T-helper 1 cell (primary cell): ENCODE measurements around the gene SPPL2B.

ENCODE experiments used
- DNase-seq, 5 donors: peaks; one replicate each; pipeline ENCODE4 v3.0.0-alpha.2; 2012 to 2020

SPPL2B gene

DNA sequence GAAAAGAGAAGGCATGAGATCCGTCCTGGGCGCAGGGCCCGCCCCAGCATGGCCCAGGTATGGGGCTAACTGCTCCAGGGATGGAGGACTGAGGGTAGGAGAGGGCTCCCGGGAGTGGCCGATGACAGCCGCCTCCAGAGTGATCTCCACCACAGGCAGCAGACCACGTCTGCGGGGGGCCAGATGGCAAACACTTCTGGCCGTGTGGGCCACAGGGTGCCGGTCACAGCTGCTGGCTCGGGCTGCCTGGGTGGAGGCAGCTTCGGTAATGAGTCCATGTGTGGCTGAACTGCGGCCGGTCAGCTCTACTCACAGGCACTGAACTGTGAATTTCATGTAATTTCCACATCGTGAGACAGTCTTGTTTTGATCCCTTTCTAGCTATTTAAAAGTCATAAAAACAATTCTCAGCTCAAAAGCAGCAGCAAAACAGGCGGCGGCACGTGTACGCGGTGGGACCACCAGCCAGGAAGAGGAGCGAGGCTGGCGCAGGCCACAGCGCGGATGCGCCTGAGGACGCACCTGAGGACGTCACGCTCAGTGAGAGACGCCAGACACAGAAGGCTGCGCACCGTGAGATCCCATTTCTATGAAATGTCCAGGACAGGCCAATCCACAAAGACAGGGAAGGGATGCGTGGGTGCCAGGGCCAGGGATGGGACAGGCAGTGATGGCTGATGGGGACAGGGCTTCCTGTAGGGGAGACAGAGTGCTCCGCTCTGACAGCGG is 4.1 kb upstream of the SPPL2B start:
- DNase-seq: no peak

DNA sequence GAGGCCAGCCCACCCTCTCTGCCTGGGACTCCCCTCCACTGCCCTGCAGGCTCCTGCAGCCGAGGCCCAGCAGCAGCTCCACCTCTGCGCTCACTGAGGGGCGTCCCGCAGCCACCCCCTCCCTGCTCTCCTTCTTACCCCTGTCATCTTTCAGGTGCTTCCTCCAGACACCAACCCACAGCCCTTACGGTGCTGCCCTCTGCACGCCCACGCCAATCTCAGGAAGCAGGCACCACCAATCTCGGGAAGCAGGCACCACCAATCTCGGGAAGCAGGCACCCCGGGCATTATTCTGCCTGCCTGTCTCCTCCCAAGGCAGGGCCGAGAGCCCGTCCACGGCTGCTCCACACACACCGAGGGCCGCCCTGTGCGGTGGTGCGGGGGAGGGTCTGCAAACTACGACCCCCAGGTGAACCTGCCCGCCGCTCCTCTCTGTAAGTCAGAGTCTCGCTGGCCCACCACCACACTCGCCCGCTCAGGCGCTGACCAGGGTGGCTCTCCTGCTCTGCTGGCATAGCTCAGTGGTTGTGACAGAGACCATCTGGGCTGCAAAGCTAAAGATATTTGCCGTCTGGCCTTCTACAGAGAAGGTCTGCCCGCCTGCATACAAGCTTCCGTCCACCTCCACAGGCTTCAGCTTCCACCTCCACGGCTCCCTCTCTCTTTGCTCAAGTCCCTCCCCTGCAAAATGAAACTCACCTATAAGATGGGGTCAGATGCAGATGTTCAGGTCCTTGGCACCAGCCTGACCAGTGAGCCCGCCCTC is 3.0 kb upstream of the SPPL2B start:
- no peak for DNase-seq

DNA sequence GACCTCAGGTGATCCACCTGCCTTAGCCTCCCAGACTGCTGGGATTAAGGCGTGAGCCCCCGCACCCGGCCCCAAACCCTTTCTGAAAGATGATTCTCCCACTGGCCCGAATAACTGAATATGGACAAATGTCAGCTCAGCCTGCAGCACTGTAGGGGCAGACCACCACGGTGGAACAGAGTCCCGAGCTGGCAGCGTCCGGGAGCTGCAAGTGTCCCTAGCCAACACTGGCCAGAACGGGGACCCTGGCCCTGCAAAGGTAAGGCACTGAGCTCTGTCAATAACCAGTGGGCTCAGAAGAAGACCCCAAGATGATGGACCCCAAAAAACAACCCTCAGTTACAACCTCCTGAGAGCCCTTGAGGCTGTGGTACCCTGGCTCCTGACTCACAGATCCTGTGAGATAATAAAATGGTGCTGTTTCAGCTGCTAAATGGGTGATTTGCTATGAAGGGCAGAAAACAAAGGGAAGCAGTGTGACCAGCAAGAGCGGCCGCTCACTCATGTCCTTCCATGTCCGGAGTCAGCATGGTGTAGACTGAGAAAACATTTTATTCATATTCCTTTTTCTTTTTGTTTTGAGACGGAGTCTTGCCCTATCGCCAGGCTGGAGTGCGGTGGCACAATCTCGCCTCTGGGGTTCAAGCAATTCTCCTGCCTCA is 1.7 kb upstream of the SPPL2B start:
- DNase-seq: no peak

DNA sequence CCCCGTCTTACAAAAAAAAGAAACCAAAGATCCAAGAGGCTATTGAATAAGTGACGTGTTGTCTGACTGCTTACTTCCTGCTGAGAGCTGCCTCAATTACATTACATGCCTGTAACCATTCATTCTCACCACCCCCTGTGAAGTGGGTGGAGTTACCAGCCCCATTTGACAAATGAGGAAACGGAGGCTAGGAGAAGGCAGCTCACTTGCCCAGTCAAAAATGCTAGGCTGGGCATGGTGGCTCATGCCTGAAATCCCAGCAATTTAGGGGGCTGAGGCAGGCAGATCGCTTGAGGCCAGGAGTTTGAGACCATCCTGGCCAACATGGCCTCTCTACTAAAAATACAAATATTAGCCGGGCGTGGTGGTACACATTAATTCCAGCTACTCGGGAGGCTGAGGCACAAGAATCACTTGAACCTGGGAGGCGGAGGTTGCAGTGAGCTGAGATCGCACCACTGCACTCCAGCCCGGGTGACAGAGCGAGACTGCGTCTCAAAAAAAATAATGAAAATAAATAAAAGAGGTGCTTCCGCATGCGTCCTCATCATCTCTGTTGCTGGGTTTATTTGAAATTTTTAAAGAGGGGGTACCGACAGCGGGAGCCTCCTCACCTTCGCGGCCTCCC is 597 bp upstream of the SPPL2B start:
- DNase-seq: peak in 3 of 5 donors; percentile 38 to 86 (median 39)

DNA sequence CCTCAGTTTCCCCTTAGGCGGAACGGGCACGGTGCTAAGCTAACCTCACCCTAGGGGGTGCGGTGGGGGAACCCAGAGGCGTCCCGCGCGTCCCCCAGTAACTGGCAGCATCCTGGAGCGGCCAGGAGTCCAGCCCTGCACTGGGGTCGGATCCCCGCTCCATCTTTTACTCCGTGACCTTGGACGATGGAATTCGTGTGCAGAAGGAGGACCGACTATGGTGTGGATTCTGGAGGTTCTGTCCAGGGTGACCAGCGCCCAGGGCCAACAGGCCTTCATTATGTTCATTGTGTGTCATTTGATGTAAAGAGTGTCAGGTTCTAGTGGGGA is 630 bp downstream of the SPPL2B start:
- DNase-seq: no peak

DNA sequence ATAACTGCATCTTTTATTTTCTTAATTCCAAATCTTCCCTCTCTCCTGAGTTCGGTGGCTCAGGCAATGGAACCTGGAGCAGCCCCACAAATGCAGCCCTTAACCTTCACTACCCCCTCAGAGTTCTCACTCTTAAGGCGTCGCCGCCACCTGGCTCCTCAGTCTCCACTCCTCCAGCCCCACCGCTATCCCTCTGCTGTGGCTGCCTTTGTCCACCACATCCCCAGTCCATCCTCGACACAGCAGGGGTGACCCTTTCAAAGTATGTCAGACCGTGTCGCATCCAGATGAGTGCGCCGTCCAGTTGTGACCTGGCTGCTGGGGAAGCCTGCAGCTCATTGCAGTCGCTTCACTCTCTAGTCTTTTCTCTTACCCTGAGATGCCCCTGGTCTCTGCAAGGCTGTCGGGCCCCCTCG is 1.0 kb downstream of the SPPL2B start:
- DNase-seq: no peak

DNA sequence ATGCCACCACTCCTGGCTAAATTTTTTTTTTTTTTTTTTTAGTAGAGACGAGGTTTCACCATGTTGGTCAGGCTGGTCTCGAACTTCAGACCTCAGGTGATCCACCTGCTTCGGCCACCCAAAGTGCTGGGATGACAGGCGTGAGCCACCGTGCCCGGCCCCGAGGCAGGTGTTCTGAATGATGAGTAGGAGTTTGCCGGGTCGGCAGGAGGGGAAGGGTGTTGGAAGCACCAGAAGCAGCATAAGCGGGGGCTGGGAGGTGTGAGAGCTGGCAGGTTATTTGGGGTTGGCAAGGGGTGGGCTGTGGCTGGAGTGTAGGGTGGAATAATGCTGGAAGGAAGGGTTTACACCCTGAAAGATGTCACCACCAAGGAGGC is 1.8 kb downstream of the SPPL2B start:
- no peak for DNase-seq

DNA sequence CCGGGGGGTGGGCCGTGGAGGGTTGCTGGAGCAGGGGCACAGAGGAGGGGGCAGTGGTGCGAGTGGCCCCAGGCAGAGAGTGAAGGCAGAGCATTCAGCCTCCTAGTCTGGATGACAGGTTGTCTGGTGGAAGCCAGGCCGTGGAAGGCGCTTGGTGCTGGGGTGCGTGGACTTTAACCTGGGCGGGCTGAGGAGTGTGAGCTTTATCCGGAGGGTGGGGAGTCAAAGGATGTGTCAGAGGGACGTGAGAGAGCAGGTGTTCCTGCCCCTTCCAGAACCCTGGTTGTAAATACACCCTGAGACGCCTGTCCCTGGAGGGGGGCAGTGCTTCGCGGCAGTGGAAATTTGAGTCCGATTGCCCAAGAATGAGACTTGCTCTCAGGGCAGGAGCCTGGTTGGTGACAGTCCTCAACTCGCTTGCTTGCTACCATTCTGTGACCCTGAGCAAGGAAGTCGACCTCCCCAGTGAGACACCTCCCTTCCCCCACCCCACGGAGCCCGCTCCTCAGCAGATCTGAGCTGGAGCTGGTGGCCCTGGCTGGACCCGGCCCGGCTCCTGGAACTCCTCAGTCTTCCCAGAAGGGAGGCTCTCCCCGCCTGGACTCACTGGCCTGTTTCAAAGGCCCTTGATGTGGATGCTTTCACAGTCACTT is 2.3 kb downstream of the SPPL2B start:
- no peak for DNase-seq

DNA sequence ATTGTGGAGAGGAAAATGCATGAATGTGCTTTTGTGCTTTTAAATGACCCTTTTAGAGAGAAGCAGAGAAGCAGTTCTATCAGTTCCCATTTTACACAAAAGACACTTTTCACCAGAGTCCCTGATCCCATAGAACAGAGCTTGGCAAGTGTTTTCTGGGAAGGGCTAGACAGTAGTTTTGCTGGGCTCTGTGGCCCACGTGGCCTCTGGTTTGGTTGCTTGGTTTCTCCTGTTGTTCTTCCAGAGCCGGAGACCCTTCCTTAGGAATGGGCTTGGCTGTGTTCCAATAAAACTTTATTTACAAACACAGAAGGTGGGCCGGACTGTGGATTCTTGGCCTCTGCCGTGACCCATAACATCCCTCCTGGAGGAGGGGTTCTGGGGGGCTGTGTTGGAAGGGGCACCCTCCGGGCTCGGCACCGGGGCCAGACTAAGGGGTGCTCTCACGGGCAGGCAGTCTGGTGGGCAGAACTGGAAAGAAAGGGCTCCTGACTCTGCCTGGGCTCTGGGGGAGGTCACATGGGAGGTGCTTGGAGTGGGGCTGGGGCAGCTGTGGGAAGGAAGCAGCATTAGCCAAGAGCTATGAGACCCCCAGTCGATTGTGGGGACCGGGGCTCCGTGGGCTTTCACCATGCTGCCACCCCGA is 3.2 kb downstream of the SPPL2B start:
- DNase-seq: no peak

DNA sequence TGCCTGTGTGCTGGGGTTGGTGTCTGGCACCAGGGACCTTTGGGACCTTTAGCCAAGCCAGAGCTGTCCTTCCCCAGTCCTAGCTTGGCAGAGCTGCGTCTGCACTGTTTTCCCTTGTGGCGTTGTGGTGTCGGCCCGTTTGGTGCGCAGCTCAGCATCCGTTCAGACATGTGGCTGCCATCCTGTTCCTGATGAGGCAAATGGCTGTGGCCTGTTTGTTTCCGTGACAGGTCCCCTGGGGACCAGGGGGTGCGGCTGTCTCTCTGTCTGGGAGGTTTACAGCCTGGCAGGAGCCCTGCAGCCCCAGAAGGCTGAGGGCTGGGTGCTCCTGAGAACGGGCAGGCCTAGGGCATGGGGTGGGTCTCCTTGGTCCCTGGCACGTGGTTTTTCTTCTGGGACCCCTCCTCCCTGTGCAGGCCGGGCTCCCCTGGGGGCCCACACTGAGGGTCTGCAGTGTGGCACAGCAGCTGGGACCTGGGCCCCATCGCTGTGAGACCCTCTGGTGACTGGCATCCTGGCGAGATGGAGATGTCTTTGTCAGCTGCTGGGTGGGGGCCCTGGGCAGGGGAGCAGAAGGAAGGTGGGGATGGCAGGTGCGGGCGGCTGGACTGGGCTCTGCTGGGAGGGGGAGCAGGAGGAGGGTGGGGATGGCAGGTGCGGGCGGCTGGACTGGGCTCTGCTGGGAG is 4.0 kb downstream of the SPPL2B start:
- peak in 3 of 5 donors; percentile 13 to 46 (median 35) for DNase-seq

DNA sequence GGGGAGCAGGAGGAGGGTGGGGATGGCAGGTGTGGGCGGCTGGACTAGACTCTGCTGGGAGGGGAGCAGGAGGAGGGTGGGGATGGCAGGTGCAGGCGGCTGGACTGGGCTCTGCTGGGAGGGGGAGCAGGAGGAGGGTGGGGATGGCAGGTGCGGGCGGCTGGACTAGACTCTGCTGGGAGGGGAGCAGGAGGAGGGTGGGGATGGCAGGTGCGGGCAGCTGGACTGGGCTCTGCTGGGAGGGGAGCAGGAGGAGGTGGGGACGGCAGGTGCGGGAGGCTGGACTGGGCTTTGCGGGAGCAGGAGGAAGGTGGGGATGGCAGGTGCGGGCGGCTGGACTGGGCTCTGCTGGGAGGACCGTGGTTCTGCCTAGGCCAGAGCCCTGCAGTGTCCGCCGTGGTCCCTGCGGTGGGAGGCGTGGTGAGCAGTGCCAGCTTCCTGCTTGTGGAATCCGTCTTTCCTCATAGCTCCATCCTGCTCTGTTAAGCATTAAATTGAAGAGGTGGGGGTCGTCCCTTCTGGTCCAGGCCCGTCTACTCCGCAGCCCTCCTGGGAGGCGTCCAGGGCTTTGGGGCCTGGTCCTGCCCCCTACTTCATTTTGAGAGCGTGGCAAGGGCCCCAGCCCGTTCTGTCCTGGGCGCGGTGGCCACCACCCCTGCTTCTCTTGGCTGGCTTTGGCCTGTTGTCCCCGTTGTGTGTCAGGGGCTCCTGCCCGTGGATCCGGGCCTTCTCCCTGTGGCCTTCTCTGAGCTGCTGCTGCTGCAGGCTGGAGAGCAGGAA is 4.7 kb downstream of the SPPL2B start:
- no peak for DNase-seq

DNA sequence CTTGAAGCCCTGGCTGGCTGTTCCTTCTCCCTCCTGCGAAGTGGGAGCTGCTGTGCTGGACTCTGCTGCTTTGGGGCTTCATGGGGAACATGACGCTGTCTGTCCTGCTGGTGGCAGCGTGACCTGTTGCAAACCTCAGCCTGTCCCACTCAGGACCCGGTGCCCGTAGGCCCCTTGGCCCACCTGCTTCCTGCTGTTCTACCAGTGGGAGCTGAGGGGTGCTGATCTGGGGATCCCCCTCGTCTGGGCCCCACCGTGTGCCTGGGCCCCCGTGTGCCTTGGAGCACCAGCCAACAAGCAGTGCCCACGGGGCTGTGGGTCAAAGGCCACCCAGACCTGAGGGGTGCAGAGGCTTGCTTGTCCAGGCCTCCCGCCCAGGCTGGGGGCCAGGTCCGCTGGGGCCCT is 5.3 kb downstream of the SPPL2B start:
- DNase-seq: no peak

DNA sequence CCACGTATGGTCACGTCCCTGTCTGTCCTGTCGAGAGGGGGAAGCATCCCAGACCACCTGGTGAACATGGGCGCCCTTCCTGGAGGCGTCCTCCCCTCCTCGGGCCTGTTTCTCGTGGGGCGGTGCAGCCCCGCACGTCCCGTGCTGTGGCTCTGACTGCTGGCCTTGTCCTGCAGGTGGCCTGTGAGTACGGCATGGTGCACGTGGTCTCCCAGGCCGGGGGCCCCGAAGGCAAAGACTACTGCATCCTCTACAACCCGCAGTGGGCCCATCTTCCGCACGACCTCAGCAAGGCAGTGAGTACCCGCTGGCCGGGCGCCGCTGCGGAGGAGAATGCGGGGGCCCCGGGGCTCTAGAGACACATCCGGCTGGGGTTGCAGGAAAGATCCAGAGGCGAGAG is 5.9 kb downstream of the SPPL2B start:
- DNase-seq: no peak

DNA sequence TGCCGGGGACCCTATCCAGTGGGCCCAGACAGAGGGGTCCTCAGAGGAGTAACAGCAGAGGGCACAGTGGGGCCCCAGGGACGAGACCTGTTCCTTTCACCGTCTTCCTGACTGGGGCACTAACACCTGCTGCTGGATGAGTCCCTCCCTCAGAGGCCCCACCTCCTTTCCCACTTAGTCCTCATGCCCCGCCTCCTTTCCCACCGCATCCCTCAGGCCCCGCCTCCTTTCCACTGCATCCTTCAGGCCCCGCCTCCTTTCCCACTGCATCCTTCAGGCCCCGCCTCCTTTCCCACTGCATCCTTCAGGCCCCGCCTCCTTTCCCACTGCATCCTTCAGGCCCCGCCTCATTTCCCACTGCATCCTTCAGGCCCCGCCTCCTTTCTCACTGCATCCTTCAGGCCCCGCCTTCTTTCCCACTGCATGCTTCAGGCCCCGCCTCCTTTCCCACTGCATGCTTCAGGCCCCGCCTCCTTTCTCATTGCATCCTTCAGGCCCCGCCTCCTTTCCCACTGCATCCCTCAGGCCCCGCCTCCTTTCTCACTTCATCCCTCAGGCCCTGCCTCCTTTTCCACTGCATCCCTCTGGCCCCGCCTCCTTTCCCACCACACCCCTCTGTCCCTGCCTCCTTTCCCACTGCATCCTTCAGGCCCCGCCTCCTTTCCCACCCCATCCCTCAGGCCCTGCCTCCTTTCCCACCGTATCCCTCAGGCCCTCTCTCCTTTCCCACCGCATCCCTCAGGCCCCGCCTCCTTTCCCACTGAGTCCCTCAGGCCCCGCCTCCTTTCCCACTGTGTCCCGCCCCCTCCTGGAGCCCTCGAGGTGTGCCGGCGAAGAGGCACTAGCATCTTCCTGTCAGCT is 6.7 kb downstream of the SPPL2B start:
- DNase-seq: no peak

DNA sequence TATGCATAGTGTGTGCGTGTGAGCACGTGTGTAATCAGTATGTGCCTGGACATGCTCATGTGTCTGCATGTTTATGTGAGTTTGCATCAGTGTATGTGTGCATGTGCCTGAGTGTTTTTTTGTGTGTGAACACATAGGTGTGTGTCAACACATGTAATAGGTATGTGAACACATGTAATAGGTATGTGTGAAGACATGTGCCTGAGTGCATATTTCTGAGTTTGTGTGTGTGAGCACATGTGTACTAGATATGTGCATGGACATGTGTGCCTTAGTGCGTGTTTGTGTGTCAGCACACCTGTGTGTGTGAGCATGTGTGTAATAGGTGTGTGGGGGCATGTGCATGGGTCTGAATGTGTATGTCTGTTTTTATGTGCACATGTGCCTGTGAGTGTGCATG is 7.4 kb downstream of the SPPL2B start:
- DNase-seq: no peak

DNA sequence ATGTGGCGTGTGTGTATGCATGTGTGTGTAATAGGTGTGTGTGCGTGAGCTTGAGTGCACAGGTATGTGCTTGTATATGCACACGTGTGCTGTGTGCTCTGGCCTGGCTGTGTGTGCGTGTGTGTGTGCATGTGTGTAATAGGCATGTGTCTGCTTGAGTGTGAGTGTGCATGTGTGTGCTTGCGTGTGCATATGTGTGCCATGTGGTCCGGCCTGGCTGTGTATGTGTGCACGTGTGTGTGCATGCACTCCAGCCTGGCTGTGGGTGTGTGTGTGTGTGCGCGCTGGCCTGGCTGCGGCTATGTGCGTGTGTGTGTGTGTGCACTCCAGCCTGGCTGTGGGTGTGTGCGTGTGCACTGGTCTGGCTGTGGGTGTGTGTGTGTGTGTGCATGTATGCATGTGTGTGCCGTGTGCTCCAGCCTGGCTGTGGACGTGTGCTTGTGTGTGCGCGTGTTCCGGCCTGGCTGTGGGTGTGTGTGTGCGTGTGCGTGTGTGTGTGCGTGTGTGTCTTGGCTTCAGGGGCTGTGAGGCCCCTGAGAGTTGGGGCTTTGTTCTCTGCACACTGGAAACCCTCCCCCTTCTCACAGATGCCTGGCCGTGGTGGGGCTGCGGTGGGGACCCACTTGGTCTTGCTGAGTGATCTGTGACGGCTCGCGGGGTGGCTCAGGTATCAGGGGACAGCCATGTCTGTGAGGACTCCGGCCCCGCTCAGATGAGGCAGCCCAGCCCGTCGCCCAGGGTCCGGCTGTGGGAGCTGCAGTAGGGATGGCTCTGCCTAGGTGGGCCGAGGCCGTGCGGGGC is 8.2 kb downstream of the SPPL2B start:
- DNase-seq: no peak

DNA sequence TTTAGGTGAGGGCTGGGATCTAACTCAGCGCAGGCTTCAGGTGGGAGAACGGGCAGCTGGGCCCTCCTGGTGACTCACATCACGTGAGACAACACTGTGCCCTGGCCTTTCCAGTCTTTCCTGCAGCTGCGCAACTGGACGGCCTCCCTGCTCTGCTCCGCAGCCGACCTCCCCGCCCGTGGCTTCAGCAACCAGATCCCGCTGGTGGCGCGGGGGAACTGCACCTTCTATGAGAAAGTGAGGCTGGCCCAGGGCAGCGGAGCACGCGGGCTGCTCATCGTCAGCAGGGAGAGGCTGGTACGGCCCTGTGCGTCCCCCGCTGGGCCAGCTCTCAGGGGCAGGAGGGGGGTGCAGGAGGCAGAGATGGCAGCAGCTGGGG is 8.8 kb downstream of the SPPL2B start:
- DNase-seq: no peak

DNA sequence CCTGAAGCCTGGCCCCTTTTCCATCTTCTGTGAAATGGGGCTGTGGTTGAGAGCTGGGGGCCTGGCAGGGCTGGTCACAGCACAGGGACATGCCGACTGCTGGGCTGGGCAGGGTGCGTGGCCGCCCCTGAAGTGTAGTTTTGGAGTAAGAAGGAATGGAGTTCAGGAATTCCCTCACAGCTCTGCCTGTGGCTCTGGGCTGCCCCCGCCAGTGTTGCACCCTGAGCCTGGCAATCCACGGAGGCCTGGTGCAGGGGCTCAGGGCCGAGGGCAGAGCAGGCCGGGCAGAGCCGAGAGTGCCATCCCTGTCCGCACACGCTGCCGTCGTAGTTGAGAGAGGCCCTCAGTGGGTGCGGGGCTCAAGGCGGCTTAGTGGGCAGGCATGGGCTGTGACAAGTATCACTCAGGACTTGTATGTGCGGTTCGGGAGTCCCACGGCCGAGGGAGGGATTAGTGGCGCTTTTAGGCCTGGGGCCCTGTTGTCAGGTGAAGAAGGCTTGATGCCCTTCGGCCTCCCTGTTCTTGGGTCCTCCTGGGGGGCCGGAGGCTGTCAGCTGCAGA is 9.7 kb downstream of the SPPL2B start:
- DNase-seq: no peak
